HG02870 (cell line): ENCODE data around the gene RNF224.

Source experiments
- ATAC-seq: cut with Tn5 transposase; IDR thresholded peaks from one replicate; pipeline ENCODE4 v1.9.1; 2021; ENCODE audit warnings: mild to moderate bottlenecking, moderate library complexity; ENCODE audit not compliant: unreplicated experiment

RNF224 gene

GRCh38 chr9:137270929-137271695, 43.8 kb downstream of the RNF224 start:
- no peak for ATAC-seq

GRCh38 chr9:137271696-137272076, 44.4 kb downstream of the RNF224 start:
- ATAC-seq: no peak

GRCh38 chr9:137272241-137273094, 45.2 kb downstream of the RNF224 start:
- ATAC-seq: no peak

- no peak for ATAC-seq
Measured at GRCh38 chr9:137273095-137273490, 45.8 kb downstream of the RNF224 start.

- ATAC-seq: no peak
Measured at GRCh38 chr9:137273611-137274320, 46.5 kb downstream of the RNF224 start.

- no peak for ATAC-seq
Measured at GRCh38 chr9:137275203-137275587, 47.9 kb downstream of the RNF224 start.

GRCh38 chr9:137275588-137276472, 48.5 kb downstream of the RNF224 start:
- no peak for ATAC-seq

GRCh38 chr9:137276473-137277328, 49.4 kb downstream of the RNF224 start:
- ATAC-seq: no peak

GRCh38 chr9:137277329-137278041, 50.2 kb downstream of the RNF224 start, which contains the start of gene TOR4A:
TSS of gene TOR4A (plus strand) at chr9:137277726. CDS start at chr9:137278690, 964 bp downstream.
- ATAC-seq: no peak

GRCh38 chr9:137278061-137278701, 50.9 kb downstream of the RNF224 start:
- ATAC-seq: no peak
